Placental epithelial cell (primary cell): Measurements from ENCODE around the gene PSMF1. TPM values are rescaled to one million over a fixed set of nuclear protein-coding genes. Genes with fewer than 3 reads are reported as not detected.

Source experiments
- total RNA-seq: library from RNA; depleted of rRNA; stranded (reverse); fragments of >200 nt; gene quantifications from 2 replicates; pipeline ENCODE4 v1.2.3, GENCODE V29; 2012

PSMF1 gene
- 30.2 and 199 TPM in 2 replicates for total RNA-seq

GRCh38 chr20:1118336-1119127, at the start of gene PSMF1:
TSS of gene PSMF1 (plus strand) at chr20:1118602. CDS start at chr20:1118774, 172 bp downstream.

GRCh38 chr20:1184638-1185315, 66.4 kb downstream of the PSMF1 start, which contains the start of gene TMEM74B:
TSS of gene TMEM74B (minus strand) at chr20:1184981. CDS start at chr20:1183801, 1,180 bp downstream.

GRCh38 chr20:1202762-1203504, 84.5 kb downstream of the PSMF1 start, which contains the start of gene C20orf202:
TSS of gene C20orf202 (plus strand) at chr20:1203454. CDS start at chr20:1203586, 132 bp downstream.

Other genes starting within 250 kb of the PSMF1 start
- under 0.01 TPM in 1 of 2 replicates, not detected in the other for gene ANGPT4, start 202.3 kb upstream of the PSMF1 start, total RNA-seq
- gene RSPO4, start 116.3 kb upstream of the PSMF1 start, total RNA-seq, result not detected in 2 replicates
- gene TMEM74B, start 66.4 kb downstream of the PSMF1 start, total RNA-seq, result 0.39 TPM in 1 of 2 replicates, not detected in the other
- gene C20orf202, start 84.9 kb downstream of the PSMF1 start, total RNA-seq, result under 0.01 TPM in 1 of 2 replicates, not detected in the other
- under 0.01 TPM in 1 of 2 replicates, not detected in the other for gene RAD21L1, start 107.4 kb downstream of the PSMF1 start, total RNA-seq
- gene SNPH, start 147.7 kb downstream of the PSMF1 start, total RNA-seq, result 2.4 and 5.1 TPM in 2 replicates
- 3.1 and 6.7 TPM in 2 replicates for gene SDCBP2, start 210.5 kb downstream of the PSMF1 start, total RNA-seq